SW 1271 (cell line): Measurements from ENCODE around the gene SLC7A4.
"Not testable (repeated sequence)": the region's sequence is repeated elsewhere in the genome, so short reads cannot be mapped to it uniquely, and the experiment has no call there.

Source experiments
- DNase-seq, 2 experiments: peaks; one replicate each; lab custom pipeline; 2025; lab: John Stamatoyannopoulos, UW

The SLC7A4 gene, protein sequence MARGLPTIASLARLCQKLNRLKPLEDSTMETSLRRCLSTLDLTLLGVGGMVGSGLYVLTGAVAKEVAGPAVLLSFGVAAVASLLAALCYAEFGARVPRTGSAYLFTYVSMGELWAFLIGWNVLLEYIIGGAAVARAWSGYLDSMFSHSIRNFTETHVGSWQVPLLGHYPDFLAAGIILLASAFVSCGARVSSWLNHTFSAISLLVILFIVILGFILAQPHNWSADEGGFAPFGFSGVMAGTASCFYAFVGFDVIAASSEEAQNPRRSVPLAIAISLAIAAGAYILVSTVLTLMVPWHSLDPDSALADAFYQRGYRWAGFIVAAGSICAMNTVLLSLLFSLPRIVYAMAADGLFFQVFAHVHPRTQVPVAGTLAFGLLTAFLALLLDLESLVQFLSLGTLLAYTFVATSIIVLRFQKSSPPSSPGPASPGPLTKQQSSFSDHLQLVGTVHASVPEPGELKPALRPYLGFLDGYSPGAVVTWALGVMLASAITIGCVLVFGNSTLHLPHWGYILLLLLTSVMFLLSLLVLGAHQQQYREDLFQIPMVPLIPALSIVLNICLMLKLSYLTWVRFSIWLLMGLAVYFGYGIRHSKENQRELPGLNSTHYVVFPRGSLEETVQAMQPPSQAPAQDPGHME

DNA sequence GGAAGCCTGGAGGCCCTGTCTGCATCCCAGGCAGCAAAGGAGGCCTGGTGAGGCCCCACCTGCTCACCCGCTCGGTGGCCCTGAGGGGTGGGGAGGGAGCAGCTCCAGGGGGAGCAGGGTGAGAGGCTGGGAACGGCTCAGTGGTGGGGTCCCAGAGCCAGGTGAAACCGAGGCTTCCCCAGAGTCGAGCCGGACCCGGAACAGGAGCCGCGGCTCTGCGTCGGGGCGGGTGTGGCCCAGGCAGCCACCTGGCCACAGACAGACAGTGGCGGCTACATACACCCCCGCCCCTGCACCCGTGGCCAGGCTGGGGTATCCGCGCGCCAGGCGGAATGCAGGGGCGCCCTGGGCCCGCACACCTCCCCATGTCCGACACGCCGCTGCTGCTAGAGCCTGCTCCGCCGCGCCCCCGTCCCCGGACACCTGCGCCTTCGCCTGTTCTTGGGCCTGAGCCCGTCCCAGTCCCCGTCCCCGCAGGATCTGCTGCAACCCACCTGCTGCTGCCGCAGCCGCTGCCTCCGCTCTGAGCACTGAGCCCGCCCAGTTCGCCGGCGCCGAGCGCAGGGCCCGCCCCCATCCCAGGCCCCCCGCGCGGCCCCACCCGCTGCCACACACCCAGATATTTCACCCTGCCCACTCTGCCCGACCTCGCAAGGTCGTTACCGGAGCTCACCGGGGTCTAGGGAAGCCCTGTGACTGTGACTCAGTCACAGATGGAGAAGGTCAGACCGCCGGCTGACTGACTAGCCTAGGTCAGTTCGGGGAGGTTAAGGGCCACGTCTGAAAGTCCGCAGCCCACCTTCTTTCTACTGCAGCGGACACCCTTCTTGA, at the start of gene SLC7A4:
Gene SLC7A4, minus strand, starts transcription at position 525 of the 831 bp plus-strand sequence. CDS start 749 bp downstream, outside the sequence.
- DNase-seq, result no peak

DNA sequence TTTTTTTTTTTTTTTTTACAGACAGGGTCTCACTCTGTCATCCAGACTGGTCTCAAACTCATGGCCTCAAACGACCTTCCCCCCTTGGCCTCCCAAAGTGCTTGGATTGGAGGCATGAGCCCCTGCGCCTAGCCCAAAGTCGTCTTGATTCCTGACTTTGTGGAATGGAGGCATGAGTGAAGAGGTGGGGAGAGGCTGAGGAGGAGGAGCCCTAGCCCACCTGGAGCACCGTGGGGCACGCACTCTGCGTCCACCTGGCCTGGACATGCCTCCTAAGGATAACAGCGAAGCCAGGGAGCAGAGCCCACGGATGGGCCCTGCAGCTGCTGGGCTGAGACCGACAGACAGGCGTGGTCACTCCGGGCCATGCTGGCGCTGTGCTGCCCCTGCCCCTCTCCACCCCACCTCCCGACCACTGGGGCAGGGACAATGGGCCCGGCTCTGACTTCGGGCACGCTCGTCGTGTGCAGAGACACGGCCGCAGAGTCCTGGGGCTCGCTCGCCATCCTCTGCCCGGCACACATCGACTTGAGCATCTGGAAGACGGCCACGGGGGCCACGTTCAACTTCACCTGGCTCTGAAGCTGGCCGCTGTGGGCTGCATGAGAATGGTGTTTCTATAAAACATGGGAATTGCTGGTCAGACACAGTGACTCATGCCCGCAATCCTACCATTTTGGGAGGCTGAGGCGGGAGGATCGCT, 48.2 kb upstream of the SLC7A4 start:
- DNase-seq, result no peak

DNA sequence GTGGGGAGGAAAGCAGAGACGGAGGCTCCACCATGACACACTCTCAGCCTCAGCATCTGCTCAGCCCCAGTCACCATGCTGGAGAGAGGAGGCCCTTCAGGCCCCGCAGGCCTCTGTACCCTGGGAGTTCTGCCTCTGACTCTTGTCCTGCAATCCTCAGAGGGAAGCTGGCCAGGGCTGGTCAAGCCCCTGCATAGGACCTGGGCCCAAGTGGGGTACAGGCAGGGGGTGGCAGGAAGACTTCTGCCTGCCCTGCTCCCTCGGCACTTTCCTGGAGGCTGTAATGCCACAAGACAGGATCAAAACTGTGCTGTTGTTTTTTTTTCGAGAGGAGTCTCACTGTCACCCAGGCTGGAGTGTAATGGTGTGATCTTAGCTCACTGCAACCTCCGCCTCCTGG, 47.1 kb upstream of the SLC7A4 start:
- DNase-seq, result no peak

DNA sequence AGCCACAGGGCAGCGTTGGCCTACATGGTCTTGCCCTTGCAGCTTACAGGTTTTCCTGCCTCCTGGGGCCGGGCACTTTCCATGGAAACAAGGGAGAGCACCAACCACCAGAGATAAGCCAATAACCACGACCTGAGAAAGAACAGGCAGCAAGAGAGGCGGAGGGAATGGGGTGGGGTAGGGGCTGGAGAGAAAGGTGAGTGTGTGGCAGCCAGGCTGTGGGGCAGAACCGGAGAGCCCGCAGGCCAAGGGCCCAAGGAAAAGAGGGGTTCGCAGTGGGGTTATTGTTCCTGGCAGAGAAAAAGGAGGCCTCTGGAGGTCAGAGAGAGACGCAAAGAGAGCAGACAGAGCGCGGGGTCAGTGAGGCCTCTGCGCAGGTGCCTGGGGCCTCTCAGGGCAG, 46.6 kb upstream of the SLC7A4 start:
- no peak for DNase-seq

DNA sequence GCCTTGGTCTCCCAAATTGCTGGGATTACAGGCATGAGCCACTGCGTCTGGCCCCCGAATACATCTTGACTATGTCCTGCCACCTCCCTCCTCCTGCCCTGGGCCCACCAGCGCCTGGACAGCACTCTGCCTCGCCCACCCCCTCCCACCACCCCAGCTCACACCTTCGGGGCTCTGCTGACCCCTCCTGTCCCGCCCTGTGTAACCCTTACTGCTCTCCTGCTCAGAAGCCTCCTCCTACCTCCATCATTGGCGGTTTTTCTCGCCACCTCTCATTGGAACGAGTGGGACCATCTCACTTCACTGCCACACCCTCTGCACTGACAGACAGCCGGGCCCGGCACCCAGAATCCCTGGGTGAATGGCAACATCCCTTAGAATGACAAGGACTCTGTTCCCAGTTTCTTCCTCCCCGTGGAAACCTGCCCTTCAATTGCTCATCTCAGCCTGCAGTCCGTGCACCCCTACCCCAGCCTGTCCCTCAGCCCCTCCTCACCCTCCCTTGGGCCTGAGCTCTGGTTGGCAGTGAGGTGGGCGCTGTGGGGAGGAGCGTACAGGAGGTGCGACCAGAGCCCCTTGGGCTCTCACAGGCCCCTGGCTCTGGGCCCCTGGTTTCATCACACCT, 45.6 kb upstream of the SLC7A4 start:
- DNase-seq, result no peak

DNA sequence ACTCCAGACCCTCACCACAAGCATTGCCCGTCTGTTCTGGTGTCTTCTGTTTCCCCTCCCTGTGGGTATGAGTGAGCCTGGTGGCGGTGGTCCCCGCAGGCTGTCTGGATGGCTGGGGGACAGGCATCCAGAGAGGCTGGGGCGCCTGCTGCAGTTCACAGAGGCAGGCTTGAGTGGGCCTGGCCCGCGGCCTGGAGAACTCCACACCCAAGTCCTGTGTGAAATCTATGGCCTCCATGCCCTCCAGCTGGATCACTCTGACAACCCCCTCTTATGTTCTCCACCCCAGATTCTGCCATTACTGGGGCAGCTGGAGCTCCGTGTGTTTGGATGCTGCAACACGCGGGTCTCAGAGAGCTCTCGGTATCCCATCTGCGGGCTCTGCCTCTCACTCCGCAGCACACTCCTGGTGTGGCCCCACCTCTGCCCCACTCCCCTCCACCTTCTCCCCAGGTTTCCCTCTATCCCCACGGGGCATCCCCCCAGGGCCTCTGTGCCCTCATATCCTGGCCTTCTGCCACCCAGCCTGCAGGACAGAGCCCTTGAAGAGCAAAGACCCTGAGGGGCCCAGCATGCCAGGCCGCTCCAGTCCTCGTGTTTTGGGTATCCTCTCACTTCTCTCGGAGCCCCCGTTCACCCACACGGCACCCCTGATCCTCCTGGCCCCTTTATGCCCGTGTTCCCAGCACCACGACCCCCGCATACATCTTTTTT, 44.7 kb upstream of the SLC7A4 start:
- DNase-seq, result no peak

DNA sequence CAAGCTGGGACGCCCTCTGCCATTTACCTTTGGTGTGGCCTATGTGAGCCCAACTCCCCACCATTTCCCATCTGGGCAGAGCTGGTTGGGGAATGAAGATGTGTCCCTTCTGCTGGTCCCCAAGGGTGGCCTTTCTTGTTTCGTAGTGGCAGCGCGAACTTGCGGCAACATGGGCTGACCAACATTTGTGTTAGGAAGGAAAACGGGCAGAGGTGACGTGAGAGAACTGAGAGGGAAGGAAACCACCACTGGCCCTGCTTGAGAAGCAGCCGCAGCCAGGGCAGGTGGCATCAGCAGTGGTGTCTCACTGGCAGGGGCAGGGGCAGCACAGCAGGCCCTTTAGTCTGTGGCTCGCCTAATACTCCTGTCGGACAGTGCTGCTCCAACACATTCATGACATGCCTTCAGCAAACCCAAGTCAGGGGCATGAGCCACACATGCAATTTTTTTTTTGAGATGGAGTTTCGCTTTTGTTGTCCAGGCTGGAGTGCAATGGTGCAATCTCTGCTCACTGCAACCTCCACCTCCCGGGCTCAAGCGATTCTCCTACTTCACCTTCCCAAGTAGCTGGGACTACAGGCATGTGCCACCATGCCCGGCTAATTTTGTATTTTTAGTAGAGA, 43.3 kb upstream of the SLC7A4 start:
- DNase-seq, result no peak

DNA sequence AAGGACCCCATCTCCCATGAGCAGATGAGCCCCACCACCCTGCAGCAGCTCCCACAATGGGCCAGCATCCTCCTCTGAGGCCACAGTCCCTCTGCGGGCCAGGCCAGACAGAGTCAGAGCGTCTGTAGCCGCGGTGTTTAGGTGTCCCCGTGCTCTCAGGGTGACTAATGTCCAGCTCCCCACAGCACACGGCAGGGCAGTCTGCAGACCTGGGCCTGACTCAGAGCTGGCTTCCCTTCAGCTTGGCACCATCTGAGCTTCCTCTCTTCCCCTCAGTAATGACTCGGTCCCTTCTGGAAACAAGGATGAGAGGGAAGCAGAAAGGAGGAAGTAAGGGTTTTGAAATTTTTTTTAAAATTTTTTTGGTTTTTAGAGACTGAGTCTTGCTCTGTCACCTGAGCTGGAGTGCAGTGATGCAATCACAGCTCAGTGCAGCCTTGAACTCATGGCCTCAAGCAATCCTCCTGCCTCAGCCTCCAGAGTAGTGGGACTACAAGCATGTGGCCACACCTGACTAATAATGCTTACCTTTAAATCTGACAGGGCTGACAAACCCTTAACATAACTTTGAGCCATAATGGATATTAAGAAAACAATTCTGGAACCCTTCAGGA, 41.8 kb upstream of the SLC7A4 start:
- DNase-seq, result peak in 1 of 2 experiments; percentile 36

DNA sequence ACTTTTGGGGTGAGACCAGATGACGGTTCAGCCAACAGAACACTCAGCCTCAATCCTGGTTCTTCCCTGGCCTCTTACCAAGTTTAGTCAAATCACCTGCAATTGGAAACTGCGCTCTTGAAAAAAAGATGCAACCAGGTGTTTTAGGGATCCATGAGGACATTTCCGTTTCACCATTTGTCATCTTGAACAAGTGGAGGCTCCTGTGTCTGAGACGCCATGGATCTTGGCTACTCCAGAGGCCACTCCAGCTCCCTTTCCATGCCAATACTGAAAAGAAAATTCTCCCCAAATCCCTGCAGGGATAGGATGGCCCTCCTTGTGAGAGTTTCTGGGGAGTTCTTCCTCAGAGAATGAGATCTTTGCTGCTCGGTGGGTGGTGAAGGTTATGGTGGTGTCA, 41.1 kb upstream of the SLC7A4 start:
- no peak for DNase-seq

DNA sequence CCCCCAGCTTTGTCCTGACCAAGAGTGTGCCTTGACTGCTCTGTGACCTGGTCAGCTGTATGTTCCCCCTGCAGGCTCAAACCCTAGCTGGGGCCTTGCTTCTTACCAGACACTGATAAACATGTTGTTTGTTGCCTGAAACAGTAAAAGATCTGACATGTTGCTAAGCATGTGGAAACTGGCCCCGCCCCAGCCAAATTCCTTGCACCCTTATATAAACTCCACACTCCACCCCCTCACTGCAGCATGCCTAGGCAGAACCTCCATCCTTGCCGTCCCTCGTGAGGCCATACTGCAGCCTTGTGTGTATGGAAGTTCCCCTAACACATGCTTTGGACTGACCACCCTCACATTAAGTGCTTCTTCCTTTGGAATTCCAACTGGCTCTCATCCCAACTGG, 40.7 kb upstream of the SLC7A4 start:
- no peak for DNase-seq

DNA sequence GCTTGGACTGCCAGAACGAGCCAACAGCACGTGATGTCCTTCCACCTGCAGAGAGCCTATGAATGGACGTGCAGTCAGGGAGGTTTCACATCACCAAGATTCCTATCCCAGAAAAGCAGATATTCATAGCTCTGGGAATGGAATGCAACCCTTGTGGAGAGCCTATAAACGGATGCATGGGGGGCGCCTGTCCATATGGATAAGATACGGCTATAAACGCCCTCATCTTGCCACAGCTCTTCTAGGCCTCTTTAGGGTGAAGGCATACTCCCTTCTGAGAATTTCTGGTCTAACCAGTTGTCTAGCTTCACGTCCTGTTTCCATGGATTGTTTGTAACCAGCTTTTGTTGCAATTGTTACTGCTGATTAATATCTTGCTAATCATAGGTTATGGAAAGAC, 39.4 kb upstream of the SLC7A4 start:
- not testable (repeated sequence) for DNase-seq

DNA sequence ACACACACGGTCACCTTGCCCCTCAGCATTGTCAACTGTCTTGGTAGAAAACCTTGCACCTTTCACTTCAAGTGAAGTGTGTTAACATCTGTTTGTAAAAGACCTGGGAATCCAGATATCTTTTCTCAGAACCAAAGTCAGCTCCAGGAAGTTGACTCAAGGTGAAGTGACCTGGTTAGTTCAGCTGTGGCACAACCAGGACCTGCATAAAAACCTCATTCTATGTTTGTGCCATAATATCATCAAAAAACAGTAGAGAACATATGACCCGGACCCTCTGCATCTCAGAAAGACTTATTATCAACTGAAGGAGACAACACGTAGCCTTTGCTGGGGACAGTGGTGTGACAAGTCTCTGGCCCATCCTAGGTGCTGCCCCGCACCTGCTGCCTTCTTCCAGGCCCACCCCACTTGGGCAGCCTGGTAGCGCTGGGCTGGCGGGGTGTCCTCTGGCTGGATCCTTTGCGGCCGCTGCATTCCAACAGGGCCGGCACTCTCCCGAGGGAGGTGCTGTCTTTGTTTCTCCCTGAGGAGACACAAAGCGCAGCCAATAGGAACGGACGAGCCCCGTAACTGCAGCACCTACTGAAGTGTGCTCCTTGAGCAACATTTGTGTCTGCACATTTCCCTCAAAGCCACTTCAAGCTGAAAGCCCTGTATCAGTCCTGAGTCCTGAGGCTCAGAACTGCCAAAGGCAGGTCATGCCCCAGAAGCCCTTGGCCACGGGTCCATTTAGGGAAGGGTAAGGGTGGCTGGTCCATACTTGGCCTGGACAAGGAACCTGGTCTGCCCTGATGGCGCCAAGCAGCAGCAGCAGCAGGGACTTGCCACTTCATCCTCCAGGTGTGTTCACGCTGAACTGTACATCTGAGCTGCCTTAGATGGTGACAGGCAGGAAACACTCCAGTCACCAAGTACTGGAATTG, 38.6 kb upstream of the SLC7A4 start:
- no peak for DNase-seq

DNA sequence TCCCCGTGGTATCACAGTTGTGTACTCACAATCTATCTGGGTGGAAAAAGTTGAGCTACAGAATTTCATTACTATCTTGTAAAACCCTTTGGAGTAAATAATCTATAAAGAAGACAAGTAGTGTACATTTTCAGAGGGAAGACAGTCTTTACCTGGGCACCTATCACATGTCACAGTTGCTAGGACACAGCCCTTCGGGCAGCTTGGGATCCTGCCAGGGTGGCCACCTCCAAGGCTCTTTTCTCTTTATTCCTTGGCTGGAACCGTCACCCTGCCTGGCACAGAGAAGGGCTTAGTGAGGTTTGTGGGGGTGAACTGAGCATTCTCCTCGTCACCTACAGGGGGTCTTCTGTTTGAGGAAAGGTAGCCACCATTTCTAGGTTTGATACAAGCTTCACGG, 37.0 kb upstream of the SLC7A4 start:
- no peak for DNase-seq

DNA sequence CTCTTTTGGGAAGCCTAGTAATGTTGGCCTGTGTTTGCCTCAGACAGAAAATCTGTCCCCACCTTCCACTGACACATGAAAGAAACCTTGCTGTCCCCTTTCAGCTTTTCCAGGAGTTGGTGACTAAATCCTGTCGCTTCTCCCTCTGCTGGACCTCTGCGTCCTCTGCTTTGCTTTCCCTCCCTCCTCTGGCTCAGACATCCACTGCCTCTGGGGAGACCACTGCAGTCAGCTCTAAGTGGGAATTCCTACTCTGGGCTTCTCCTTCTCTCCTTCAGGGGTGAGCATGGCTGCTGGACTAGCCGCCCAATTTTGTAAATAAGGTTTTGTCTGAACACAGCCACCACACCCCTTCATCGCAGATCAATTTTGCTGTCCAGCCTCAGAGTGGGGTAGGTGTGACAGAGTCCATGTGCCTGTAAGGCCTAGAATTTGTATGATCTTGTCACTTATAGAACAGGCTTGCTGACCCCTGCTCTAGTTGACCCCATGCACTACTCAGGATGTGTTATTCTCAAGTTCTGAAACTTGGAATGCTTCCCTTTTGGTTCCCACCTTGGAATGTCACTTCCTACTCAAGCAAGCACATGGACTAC, 36.4 kb upstream of the SLC7A4 start:
- no peak for DNase-seq

DNA sequence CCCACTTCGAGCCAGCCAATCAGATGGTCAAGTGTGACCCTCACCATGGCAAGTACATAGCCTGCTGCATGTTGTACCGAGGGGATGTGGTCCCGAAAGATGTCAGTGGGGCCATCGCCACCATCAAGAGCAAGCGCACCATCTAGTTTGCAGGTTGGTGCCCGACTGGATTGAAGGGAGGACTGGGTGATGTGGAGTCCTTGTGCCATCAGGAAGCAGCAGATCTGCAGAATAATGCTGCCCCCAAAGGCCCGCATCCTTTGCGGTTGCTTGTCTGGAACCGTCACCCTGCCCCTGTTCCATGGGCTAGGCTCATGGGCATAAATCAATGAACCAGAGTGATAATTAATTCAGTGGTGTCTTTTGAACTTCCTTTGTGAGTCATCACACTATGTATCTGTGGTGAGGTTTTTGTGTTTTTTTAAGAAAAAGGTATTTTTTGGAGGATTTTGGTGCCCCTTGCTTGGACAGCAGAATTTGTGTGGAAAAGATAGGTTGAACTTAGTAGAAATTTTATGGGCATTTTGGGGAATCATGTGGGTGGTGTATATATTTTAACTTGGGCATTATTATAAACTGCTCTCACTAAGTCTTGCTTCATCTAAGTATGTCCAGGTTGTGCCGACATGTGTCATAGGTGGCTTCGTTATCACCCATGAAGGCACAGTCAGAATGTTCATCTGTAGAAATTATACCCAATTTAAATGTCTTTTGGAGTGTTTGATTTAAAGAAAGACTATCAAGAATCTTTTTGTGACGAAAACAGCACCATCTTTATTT, 35.7 kb upstream of the SLC7A4 start:
- DNase-seq, result no peak

DNA sequence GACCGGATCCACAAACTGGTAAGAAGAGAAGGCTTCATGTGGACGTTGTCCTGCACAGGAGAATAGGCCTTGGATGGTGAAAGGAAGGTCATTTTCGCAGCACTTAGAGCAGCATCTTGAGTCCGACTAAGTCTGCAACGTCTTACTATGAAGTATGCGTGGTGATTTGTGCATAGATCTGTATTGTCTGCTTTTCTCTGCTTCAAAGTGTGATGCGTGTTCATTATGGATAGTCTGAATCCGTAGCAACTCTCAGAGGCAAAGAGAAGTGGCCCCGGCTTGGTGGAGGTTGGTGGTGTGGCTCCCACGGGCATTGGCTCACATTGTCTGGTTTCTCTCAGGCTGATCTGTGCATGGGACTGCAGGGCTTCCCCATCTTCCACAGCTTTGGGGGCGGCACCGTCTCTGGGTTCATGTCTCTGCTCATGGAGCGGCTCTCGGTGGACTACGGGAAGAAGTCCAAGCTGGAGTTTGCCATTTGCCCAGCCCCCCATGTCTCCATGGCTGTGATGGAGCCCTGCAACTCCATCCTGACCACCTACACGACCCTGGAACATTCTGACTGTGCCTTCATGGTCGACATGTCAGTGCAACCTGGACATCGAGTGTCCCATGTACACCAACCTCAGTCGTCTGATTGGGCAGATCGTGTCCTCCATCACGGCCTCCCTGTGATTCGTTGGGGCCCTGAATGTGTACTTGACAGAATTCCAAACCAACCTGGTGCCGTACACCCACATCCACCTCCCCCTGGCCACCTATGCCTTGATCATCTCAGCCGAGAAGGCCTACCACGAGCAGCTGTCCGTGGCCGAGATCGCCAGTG, 34.9 kb upstream of the SLC7A4 start:
- no peak for DNase-seq
